NOMO-1 treated with DMSO at 0.1 percent for 48 hours (cell line): ENCODE measurements around the gene SLITRK5.

ENCODE experiments used
- DNase-seq: peaks from one replicate; lab custom pipeline; 2025; ENCODE audit not compliant: unreplicated experiment; lab: John Stamatoyannopoulos, UW

Gene SLITRK5

GRCh38 chr13:87698268-87698667, 27.1 kb downstream of the SLITRK5 start:
- DNase-seq = no peak

DNA sequence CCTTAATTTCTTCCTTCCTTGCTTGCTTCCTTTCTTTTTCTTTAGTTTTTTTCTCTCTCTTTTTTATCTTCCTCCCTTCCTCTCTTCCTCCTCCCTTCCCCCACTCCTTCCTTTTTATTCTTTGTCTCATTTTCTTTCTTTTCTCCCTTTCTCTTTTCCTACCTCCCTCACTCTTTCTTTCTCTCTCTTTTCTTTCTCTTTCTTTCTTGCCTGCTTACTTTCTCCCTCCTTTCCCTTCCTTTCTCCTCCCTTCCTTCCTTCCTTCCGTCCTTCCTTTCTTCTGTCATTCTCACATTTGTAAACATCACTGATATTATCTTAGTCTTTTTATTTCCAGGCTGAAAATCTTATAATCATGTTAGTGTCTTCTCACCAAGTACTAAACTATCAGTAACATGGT, 38.8 kb downstream of the SLITRK5 start:
- DNase-seq = no peak

DNA sequence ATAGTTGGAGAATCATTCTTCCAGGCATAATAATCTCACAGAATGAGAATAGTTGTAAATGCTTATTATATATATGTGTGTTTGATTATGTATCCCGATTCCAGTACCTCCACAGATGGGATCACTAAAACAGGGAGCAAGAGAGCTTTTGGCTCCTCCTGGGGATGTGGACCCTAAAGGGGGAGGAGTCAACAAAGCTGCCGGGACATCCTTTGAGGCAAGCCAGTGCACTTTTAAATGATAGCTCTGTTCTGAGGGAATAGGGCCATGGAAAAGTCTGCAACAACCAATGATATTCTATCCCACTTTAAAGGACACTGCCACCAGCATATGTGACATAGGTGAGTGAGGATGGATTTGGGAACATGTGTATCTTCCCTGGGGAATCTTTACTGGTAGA, 40.8 kb downstream of the SLITRK5 start:
- no peak for DNase-seq
